Neuronal stem cell (in vitro differentiated cells): ENCODE data around the gene C3orf85. TPM values are rescaled to one million over a fixed set of nuclear protein-coding genes. Genes with fewer than 3 reads are reported as not detected.

Source experiments
- DNase-seq: peaks from one replicate; pipeline ENCODE4 v3.0.0-alpha.2; 2013; ENCODE audit warnings: low spot score
- H2AFZ ChIP-seq: one replicate; pipeline ENCODE4 v1.6.1; 2013; ENCODE audit warnings: mild to moderate bottlenecking, low read length, inconsistent platforms
- H2AK5ac ChIP-seq: 2 replicates; pipeline ENCODE4 v1.6.1; 2013; ENCODE audit warnings: low read depth, mild to moderate bottlenecking, inconsistent platforms, low read length, moderate library complexity, mixed read lengths
- H2BK120ac ChIP-seq: 2 replicates; pipeline ENCODE4 v1.6.1; 2013; ENCODE audit warnings: low read depth, mild to moderate bottlenecking, inconsistent platforms, low read length, moderate library complexity, mixed read lengths
- H2BK12ac ChIP-seq: one replicate; pipeline ENCODE4 v1.6.1; 2013; ENCODE audit warnings: low read length, inconsistent platforms
- H2BK15ac ChIP-seq: 2 replicates; pipeline ENCODE4 v1.6.1; 2013; ENCODE audit warnings: mild to moderate bottlenecking, low read length, inconsistent platforms, mixed read lengths
- H2BK5ac ChIP-seq: one replicate; pipeline ENCODE4 v1.6.1; 2013; ENCODE audit warnings: inconsistent platforms, mild to moderate bottlenecking, low read length, moderate library complexity
- H3K14ac ChIP-seq: one replicate; pipeline ENCODE4 v1.6.1; 2013; ENCODE audit warnings: low read length, inconsistent platforms
- H3K18ac ChIP-seq: 2 replicates; pipeline ENCODE4 v1.6.1; 2013; ENCODE audit warnings: low read length, inconsistent platforms
- H3K23ac ChIP-seq: 2 replicates; pipeline ENCODE4 v1.6.1; 2013; ENCODE audit warnings: low read depth, mild to moderate bottlenecking, mixed read lengths, low read length, inconsistent platforms; ENCODE audit not compliant: poor library complexity
- H3K27ac ChIP-seq: replicated peaks from 3 replicates; pipeline ENCODE4 v1.5.1; 2013; ENCODE audit warnings: low read length, inconsistent platforms
- H3K27me3 ChIP-seq, 3 experiments: 2 replicates each; pipeline ENCODE4 v1.6.1; 2013; ENCODE audit warnings: low read length in 3 of 3, mild to moderate bottlenecking in 2 of 3, inconsistent platforms in 1 of 3, low read depth in 1 of 3, mixed read lengths in 1 of 3, moderate library complexity in 1 of 3; ENCODE audit not compliant: control insufficient read depth in 3 of 3, insufficient read depth in 3 of 3
- H3K36me3 ChIP-seq, 2 donors: replicated peaks in 1 of 2; 2 replicates each; pipeline ENCODE4 v1.6.1; 2013; ENCODE audit warnings: low read length in 2 of 2; ENCODE audit not compliant: control insufficient read depth in 2 of 2, insufficient read depth in 2 of 2
- H3K4ac ChIP-seq: 2 replicates; pipeline ENCODE4 v1.6.1; 2013; ENCODE audit warnings: inconsistent platforms, mild to moderate bottlenecking, low read length, moderate library complexity
- H3K4me1 ChIP-seq, 2 donors: 1 replicate in 1 of 2; 2 replicates in 1 of 2; pipeline ENCODE4 v1.6.1; 2013; ENCODE audit warnings: low read length in 2 of 2, low read depth in 1 of 2; ENCODE audit not compliant: control insufficient read depth in 2 of 2, insufficient read depth in 1 of 2
- H3K4me2 ChIP-seq: one replicate; pipeline ENCODE4 v1.6.1; 2013; ENCODE audit warnings: mild to moderate bottlenecking, low read length, inconsistent platforms; ENCODE audit not compliant: insufficient read depth, poor library complexity, severe bottlenecking
- H3K4me3 ChIP-seq, 2 donors: 2 replicates each; pipeline ENCODE4 v1.5.1; 2013; ENCODE audit warnings: low read length in 2 of 2, mild to moderate bottlenecking in 2 of 2, inconsistent platforms in 1 of 2, moderate library complexity in 1 of 2
- H3K79me1 ChIP-seq: one replicate; pipeline ENCODE4 v1.6.1; 2013; ENCODE audit warnings: low read depth, mild to moderate bottlenecking, inconsistent platforms, low read length, moderate library complexity
- H3K9ac ChIP-seq: one replicate; pipeline ENCODE4 v1.6.1; 2013; ENCODE audit warnings: mild to moderate bottlenecking, low read depth, low read length, inconsistent platforms; ENCODE audit not compliant: poor library complexity
- H3K9me3 ChIP-seq, 2 donors: replicated peaks in 1 of 2; 2 replicates each; pipeline versions ENCODE3 to v1.6.1; 2013; ENCODE audit warnings: low read length in 2 of 2, mild to moderate bottlenecking in 2 of 2, inconsistent platforms in 1 of 2, low read depth in 1 of 2, mixed read lengths in 1 of 2, moderate library complexity in 1 of 2; ENCODE audit not compliant: control insufficient read depth in 2 of 2, insufficient read depth in 1 of 2
- H4K8ac ChIP-seq: one replicate; pipeline ENCODE4 v1.6.1; 2013; ENCODE audit warnings: low read depth, mild to moderate bottlenecking, inconsistent platforms, low read length, moderate library complexity
- H4K91ac ChIP-seq: one replicate; pipeline ENCODE4 v1.6.1; 2013; ENCODE audit warnings: low read length, low read depth, mild to moderate bottlenecking, inconsistent platforms; ENCODE audit not compliant: poor library complexity
- WGBS, 2 donors: extraction: QIAGEN DNeasy Blood & Tissue Kit; methylation state at CpG; one replicate each; pipeline ENCODE4 v1.1.7; 2013; ENCODE audit warnings: missing lambda C conversion rate in 2 of 2, mixed read lengths in 1 of 2; ENCODE audit not compliant: insufficient read length in 2 of 2, insufficient replicate concordance in 1 of 2; ENCODE audit errors: extremely low coverage in 2 of 2; 5-methylcytosine and 5-hydroxymethylcytosine counted together
- polyA plus RNA-seq, 2 experiments: library from polyadenylated mRNA; stranded (reverse); fragments of 200-250 nt; gene quantifications; one replicate each; pipeline ENCODE4 v1.2.3, GENCODE V29; 2013

C3orf85 gene
- polyA plus RNA-seq (2013, experiment 1 of 2): not detected
- not detected for polyA plus RNA-seq (2013, experiment 2 of 2)

- H3K9ac ChIP-seq: no peak within 1 kb of the TSS
- H4K8ac ChIP-seq: no peak within 1 kb of the TSS
- H2BK12ac ChIP-seq: no peak within 1 kb of the TSS
- H3K27ac ChIP-seq: no peak within 1 kb of the TSS
- H2BK5ac ChIP-seq: no peak within 1 kb of the TSS
- H3K4me3 ChIP-seq: no peak within 1 kb of the TSS
- H2BK15ac ChIP-seq: no peak within 1 kb of the TSS
- no peaks in the 10 kb centered on the region for H3K79me1 ChIP-seq
- no peak within 1 kb of the TSS for H2AK5ac ChIP-seq
- no peak within 1 kb of the TSS for H3K4me2 ChIP-seq
- H3K14ac ChIP-seq: no peak within 1 kb of the TSS
- H3K23ac ChIP-seq: no peak within 1 kb of the TSS
- H3K18ac ChIP-seq: no peak within 1 kb of the TSS
- DNase-seq: no peak
- peaks cover 0 to 5% of the 10 kb centered on the region in 2 donors for H3K4me1 ChIP-seq
- no CpG with 5 or more reads among the region's 3 CpGs for WGBS, 2 donors
- no peak within 1 kb of the TSS for H3K4ac ChIP-seq
- H3K27me3 ChIP-seq: no peaks in the 10 kb centered on the region
- no peak within 1 kb of the TSS for H2AFZ ChIP-seq
- H2BK120ac ChIP-seq: no peak within 1 kb of the TSS
- no peaks in the 10 kb centered on the region for H3K9me3 ChIP-seq
- no peak within 1 kb of the TSS for H4K91ac ChIP-seq
- H3K36me3 ChIP-seq: no peaks in the 10 kb centered on the region
These were observed at the start of gene C3orf85 for GRCh38 chr3:109136523-109136922. Gene C3orf85 (plus strand): TSS chr3:109136719. CDS start chr3:109136848, 129 bp downstream.

DNA sequence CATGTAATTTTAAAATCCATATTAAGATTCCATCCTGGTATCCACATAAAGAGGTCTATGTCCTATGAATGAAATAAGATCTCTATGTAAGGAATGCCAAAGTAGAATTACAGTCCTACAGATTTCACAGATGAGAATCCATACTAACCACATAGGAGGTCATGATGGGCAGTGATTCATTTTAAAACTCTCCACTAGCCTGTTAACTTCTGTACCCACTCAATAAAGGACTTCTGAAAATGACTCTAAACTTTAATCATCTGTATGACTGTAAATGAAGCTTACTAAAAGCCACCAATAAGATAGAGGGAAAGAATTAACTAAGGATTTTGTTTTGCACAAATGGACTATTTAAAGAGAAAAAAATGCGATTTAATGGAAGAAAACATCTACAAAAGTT lies 47.3 kb upstream of the C3orf85 start:
- no peak overlapping the region for H3K23ac ChIP-seq
- H3K4me3 ChIP-seq: no peak overlapping the region
- no peak overlapping the region for H3K18ac ChIP-seq
- WGBS, 2 donors: no CpG with 5 or more reads among the region's 1 CpG
- no peaks in the 10 kb centered on the region for H3K9me3 ChIP-seq
- peaks cover 0 to 2% of the 10 kb centered on the region in 2 donors for H3K4me1 ChIP-seq
- H3K4ac ChIP-seq: no peak overlapping the region
- no peak overlapping the region for H3K27ac ChIP-seq
- H2BK120ac ChIP-seq: no peak overlapping the region
- H2BK15ac ChIP-seq: no peak overlapping the region
- H2AFZ ChIP-seq: no peak overlapping the region
- H2BK12ac ChIP-seq: no peak overlapping the region
- peaks cover 0 to 2% (median 0%) of the 10 kb centered on the region in 3 experiments for H3K27me3 ChIP-seq
- H2AK5ac ChIP-seq: no peak overlapping the region
- DNase-seq: no peak
- no peak overlapping the region for H3K14ac ChIP-seq
- H3K79me1 ChIP-seq: no peaks in the 10 kb centered on the region
- no peak overlapping the region for H4K8ac ChIP-seq
- no peak overlapping the region for H3K9ac ChIP-seq
- no peak overlapping the region for H3K4me2 ChIP-seq
- no peaks in the 10 kb centered on the region for H3K36me3 ChIP-seq
- H4K91ac ChIP-seq: no peak overlapping the region
- H2BK5ac ChIP-seq: no peak overlapping the region

DNA sequence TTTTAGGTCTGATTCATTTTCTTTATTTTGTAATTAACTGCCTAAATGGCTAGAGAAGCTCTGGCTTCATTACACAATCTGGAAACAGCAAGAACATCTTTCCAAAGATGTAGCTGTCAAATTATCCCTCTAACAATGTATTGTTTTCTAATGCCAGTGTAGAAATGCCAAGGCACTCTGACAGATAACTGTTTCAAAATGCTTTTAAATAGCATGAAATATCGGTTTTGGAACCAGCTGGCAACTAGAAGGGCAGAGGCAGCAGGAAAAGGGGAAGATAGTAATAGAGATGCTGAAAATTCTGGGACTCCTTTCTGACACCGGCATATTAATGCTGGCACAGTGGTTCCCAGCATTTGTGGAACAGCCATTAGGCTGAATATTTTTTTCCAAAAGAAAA lies 44.7 kb upstream of the C3orf85 start:
- no peak overlapping the region for H2BK120ac ChIP-seq
- H3K27ac ChIP-seq: no peak overlapping the region
- no peak overlapping the region for H3K4ac ChIP-seq
- no peaks in the 10 kb centered on the region for H3K9me3 ChIP-seq
- no peak overlapping the region for H2BK15ac ChIP-seq
- no peak overlapping the region for H4K8ac ChIP-seq
- no CpG with 5 or more reads among the region's 2 CpGs for WGBS, 2 donors
- no peak for DNase-seq
- no peak overlapping the region for H2BK5ac ChIP-seq
- H3K18ac ChIP-seq: no peak overlapping the region
- H3K4me2 ChIP-seq: no peak overlapping the region
- no peak overlapping the region for H3K23ac ChIP-seq
- no peaks in the 10 kb centered on the region for H3K36me3 ChIP-seq
- H2AFZ ChIP-seq: no peak overlapping the region
- H3K27me3 ChIP-seq: peaks cover 0 to 2% (median 0%) of the 10 kb centered on the region in 3 experiments
- no peak overlapping the region for H3K4me3 ChIP-seq
- no peak overlapping the region for H2BK12ac ChIP-seq
- no peak overlapping the region for H3K14ac ChIP-seq
- no peaks in the 10 kb centered on the region for H3K79me1 ChIP-seq
- no peak overlapping the region for H3K9ac ChIP-seq
- H3K4me1 ChIP-seq: peaks cover 0 to 2% of the 10 kb centered on the region in 2 donors
- no peak overlapping the region for H2AK5ac ChIP-seq
- no peak overlapping the region for H4K91ac ChIP-seq

GRCh38 chr3:109093561-109093960 lies 43.0 kb upstream of the C3orf85 start:
- H2BK15ac ChIP-seq: no peak overlapping the region
- no peak overlapping the region for H3K4me3 ChIP-seq
- H3K27ac ChIP-seq: no peak overlapping the region
- no peak overlapping the region for H2BK5ac ChIP-seq
- DNase-seq: no peak
- H3K4me2 ChIP-seq: no peak overlapping the region
- H3K4me1 ChIP-seq: peaks cover 0 to 2% of the 10 kb centered on the region in 2 donors
- H3K36me3 ChIP-seq: no peaks in the 10 kb centered on the region
- H2AK5ac ChIP-seq: no peak overlapping the region
- no peak overlapping the region for H2BK12ac ChIP-seq
- H3K79me1 ChIP-seq: no peaks in the 10 kb centered on the region
- H3K9me3 ChIP-seq: no peaks in the 10 kb centered on the region
- no peak overlapping the region for H3K4ac ChIP-seq
- H4K8ac ChIP-seq: no peak overlapping the region
- no peak overlapping the region for H3K23ac ChIP-seq
- no peak overlapping the region for H3K18ac ChIP-seq
- no peak overlapping the region for H3K9ac ChIP-seq
- H4K91ac ChIP-seq: no peak overlapping the region
- H3K27me3 ChIP-seq: peaks cover 0 to 2% (median 0%) of the 10 kb centered on the region in 3 experiments
- H2AFZ ChIP-seq: no peak overlapping the region
- no peak overlapping the region for H2BK120ac ChIP-seq
- H3K14ac ChIP-seq: no peak overlapping the region
